K562 (cell line): ENCODE results near the gene CNOT10. TPM values are rescaled to one million over a fixed set of nuclear protein-coding genes. Genes with fewer than 3 reads are reported as not detected.
A peak's percentile ranks its signal among the peaks of the same experiment; 100 is the strongest.

ENCODE experiments used
- ASH1L ChIP-seq: fragments of 450-650 bp; IDR thresholded peaks from 2 replicates; pipeline ENCODE4 v1.6.1; 2018; ENCODE audit warnings: borderline replicate concordance, mild to moderate bottlenecking, low read depth; ENCODE audit not compliant: partially characterized antibody
- BCL6 ChIP-seq: fragments of 250-450 bp; sonication (Bioruptor Pico); IDR thresholded peaks from 2 replicates; pipeline ENCODE4 v1.4.0; 2020
- CBFB ChIP-seq: sonication (generic); formaldehyde crosslinking; IDR thresholded peaks from 2 replicates; pipeline ENCODE4 v1.4.0; 2020; ENCODE audit warnings: mild to moderate bottlenecking, missing genetic modification reagents
- E2F8 ChIP-seq: fragments of 450-650 bp; IDR thresholded peaks from 2 replicates; pipeline ENCODE4 v1.7.1; 2018; ENCODE audit warnings: mild to moderate bottlenecking, low read depth; ENCODE audit not compliant: partially characterized antibody
- ELF4 ChIP-seq: fragments of 450-650 bp; formaldehyde crosslinking; IDR thresholded peaks from 2 replicates; pipeline ENCODE4 v1.4.0; 2022; ENCODE audit warnings: missing genetic modification characterization
- ESRRA ChIP-seq: fragments of 450-650 bp; IDR thresholded peaks from 2 replicates; pipeline ENCODE4 v1.6.1; 2014; ENCODE audit warnings: low read depth, mild to moderate bottlenecking, moderate library complexity, borderline replicate concordance
- FOXK2 ChIP-seq, 2 experiments: fragments of 450-650 bp; IDR thresholded peaks in 1 of 2; conservative IDR thresholded peaks in 1 of 2; 2 replicates each; pipeline ENCODE4 v1.6.1; 2016; ENCODE audit warnings: low read depth in 2 of 2, mild to moderate bottlenecking in 1 of 2
- GABPA ChIP-seq: fragments of 200-800 bp; sonication (Bioruptor generic); conservative IDR thresholded peaks from 2 replicates; pipeline ENCODE4 v1.6.1; 2016; ENCODE audit warnings: low read depth, missing genetic modification characterization, missing compliant biosample characterization
- HDAC2 ChIP-seq: fragments of 450-650 bp; IDR thresholded peaks from 2 replicates; pipeline ENCODE4 v1.6.1; 2016; ENCODE audit warnings: mild to moderate bottlenecking
- KDM1A ChIP-seq, 2 experiments: fragments of 450-650 bp; IDR thresholded peaks; 2 replicates each; pipeline ENCODE4 v1.6.1; 2016; ENCODE audit warnings: mild to moderate bottlenecking in 2 of 2
- MEIS2 ChIP-seq: fragments of 450-650 bp; IDR thresholded peaks from 2 replicates; pipeline ENCODE4 v1.6.1; 2014; ENCODE audit warnings: mild to moderate bottlenecking; ENCODE audit not compliant: partially characterized antibody
- MITF ChIP-seq: IDR thresholded peaks from 2 replicates; pipeline ENCODE4 v1.6.1; 2014; ENCODE audit warnings: antibody characterized with exemption
- RAD51 ChIP-seq: fragments of 450-650 bp; IDR thresholded peaks from 2 replicates; pipeline ENCODE4 v1.7.1; 2016; ENCODE audit warnings: low read depth, mild to moderate bottlenecking, borderline replicate concordance
- RNF2 ChIP-seq: sonication (generic); IDR thresholded peaks from 2 replicates; pipeline ENCODE4 v1.6.1; 2016
- SOX6 ChIP-seq: fragments of 450-650 bp; IDR thresholded peaks from 2 replicates; pipeline ENCODE4 v1.6.1; 2014; ENCODE audit warnings: mild to moderate bottlenecking
- SP1 ChIP-seq: sonication (generic); formaldehyde crosslinking; IDR thresholded peaks from 2 replicates; pipeline ENCODE4 v1.8.1; 2022; ENCODE audit warnings: mild to moderate bottlenecking, missing genetic modification reagents
- TEAD1 ChIP-seq, 2 experiments: fragments of 450-650 bp in 1 of 2; sonication (generic) in 1 of 2; formaldehyde crosslinking; IDR thresholded peaks; 2 replicates each; pipeline versions ENCODE4 v1.4.0 to v1.8.0; 2020 to 2022; ENCODE audit warnings: mild to moderate bottlenecking in 2 of 2, missing genetic modification reagents in 1 of 2
- TEAD4 ChIP-seq, 2 experiments: sonication (generic) in 1 of 2; formaldehyde crosslinking in 1 of 2; IDR thresholded peaks; 2 replicates each; pipeline versions ENCODE4 v1.6.1 to v1.8.0; 2012 to 2022; ENCODE audit warnings: borderline replicate concordance in 1 of 2, inconsistent platforms in 1 of 2, low read length in 1 of 2, mild to moderate bottlenecking in 1 of 2, missing genetic modification reagents in 1 of 2
- THRB ChIP-seq: fragments of 450-650 bp; formaldehyde crosslinking; conservative IDR thresholded peaks from 2 replicates; pipeline ENCODE4 v1.4.0; 2022; ENCODE audit warnings: mild to moderate bottlenecking, missing genetic modification characterization
- ZNF431 ChIP-seq: sonication (generic); formaldehyde crosslinking; IDR thresholded peaks from 2 replicates; pipeline ENCODE4 v1.8.0; 2022; ENCODE audit warnings: mild to moderate bottlenecking, missing genetic modification reagents
- ZNF583 ChIP-seq: fragments of 250-450 bp; sonication (Bioruptor Pico); IDR thresholded peaks from 2 replicates; pipeline ENCODE4 v1.4.0; 2020
- polyA plus RNA-seq, 8 experiments: library from polyadenylated mRNA; depleted of rRNA in 4 of 8; stranded (reverse) in 5 of 8; unstranded in 3 of 8; fragments of >200 nt; fragmentation: Nextera tagmentation in 2 of 8; fragmentation: Illumina TruSeq in 1 of 8; extraction: Ambion mirVana in 2 of 8; extraction: Trizol in 1 of 8; gene quantifications; 2 replicates each; pipeline versions ENCODE4 v1.2.1 to v1.2.3, GENCODE V29; 2011 to 2014; ENCODE audit warnings: inconsistent platforms in 1 of 8, missing spikeins in 1 of 8
- total RNA-seq, 7 experiments: library from RNA; depleted of rRNA in 6 of 7; stranded (reverse); fragments of >200 nt in 6 of 7; fragmentation: Illumina TruSeq in 2 of 7; extraction: Trizol in 2 of 7; gene quantifications; 2 replicates each; pipeline versions ENCODE4 v1.2.1 to v1.2.3, GENCODE V29; 2011 to 2021; ENCODE audit warnings: low replicate concordance in 1 of 7
- TF ChIP-seq, protein P1 (sequence below): fragments of 250-450 bp; sonication (Bioruptor Pico); IDR thresholded peaks from 2 replicates; pipeline ENCODE4 v1.8.0; 2022; ENCODE audit warnings: moderate library complexity, mild to moderate bottlenecking, inconsistent platforms

Gene CNOT10
- total and polyA plus RNA-seq, 9 of the 15 experiments (the other 6 are each of a cell fraction or from before 2014, with no cell fraction given), result 35.7 to 114 (median 81.9) TPM

DNA sequence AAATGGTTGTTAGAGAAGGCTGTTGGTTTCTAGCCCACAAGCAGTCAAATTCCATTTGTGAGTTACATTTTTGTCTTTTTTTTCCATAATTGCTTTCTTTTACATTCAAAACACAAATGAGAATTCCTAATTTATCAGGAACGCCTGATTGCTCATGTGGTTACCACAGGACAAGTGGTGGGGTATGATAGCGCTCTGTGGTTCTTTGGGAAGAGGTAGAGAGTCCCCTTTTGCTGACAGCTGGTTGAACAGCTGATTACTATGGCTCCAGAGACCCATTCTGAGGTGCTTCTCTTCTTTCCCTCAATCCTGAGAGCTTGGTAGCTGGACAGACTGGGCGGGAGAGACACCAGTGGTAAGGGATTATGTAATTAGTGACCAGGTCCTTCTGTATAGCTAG is 24.4 kb downstream of the CNOT10 start (continued):
- peak; percentile 53 for TF ChIP-seq E2F8
- TF ChIP-seq CBFB, result peak; percentile 66; the same call in 1 of the 2 replicates
- TF ChIP-seq ZNF583 (CRISPR knock-in tag), result 0 out of 2 replicates have a peak, but pooled peaks have one; percentile 60
- TF ChIP-seq ELF4 (CRISPR knock-in tag), result peak; percentile 93
- TF ChIP-seq THRB (CRISPR knock-in tag), result 0 out of 2 replicates have a peak, but pooled peaks have one; percentile 72
- TF ChIP-seq HDAC2, result peak; percentile 78
- peak; percentile 98 for TF ChIP-seq TEAD4 (IDR thresholded peaks at IDR 0.05; ENCODE audit: low read length)
- no peak for TF ChIP-seq TEAD4 (CRISPR knock-in tag; IDR thresholded peaks at IDR 0.05; ENCODE audit: borderline replicate concordance)
- 0 out of 2 replicates have a peak, but pooled peaks have one; percentile 31 for TF ChIP-seq GABPA
- no peak for TF ChIP-seq ASH1L
- TF ChIP-seq FOXK2 (conservative IDR thresholded peaks at IDR 0.05 in 1 of 2, IDR thresholded peaks at IDR 0.05 in 1 of 2; ENCODE audit: low read depth in 2 of 2), result peak in 1 of 2 experiments; percentile 33; a peak in 2 of 4 replicates
- TF ChIP-seq ESRRA, result peak; percentile 92; the same call in 1 of the 2 replicates
- peak; percentile 87 for TF ChIP-seq MEIS2
- peak; percentile 32; the same call in 1 of the 2 replicates for TF ChIP-seq RNF2
- TF ChIP-seq BCL6, result peak; percentile 78; the same call in 1 of the 2 replicates
- peak; percentile 93 for TF ChIP-seq SOX6
- TF ChIP-seq KDM1A (IDR thresholded peaks at IDR 0.05), result peak; percentile 23 to 66; a peak in 2 of 4 replicates
- 0 out of 2 replicates have a peak, but pooled peaks have one; percentile 16 for TF ChIP-seq RAD51
- peak; percentile 48; the same call in 1 of the 2 replicates for TF ChIP-seq SP1 (CRISPR knock-in tag)
- TF ChIP-seq TEAD1 (CRISPR knock-in tag; IDR thresholded peaks at IDR 0.05), result peak in 1 of 2 experiments; percentile 80; a peak in 3 of 4 replicates
- TF ChIP-seq ZNF431, result no peak
- TF ChIP-seq, protein P1, sequence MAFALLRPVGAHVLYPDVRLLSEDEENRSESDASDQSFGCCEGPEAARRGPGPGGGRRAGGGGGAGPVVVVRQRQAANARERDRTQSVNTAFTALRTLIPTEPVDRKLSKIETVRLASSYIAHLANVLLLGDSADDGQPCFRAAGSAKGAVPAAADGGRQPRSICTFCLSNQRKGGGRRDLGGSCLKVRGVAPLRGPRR (CRISPR knock-in tag), result peak; percentile 45; the same call in 1 of the 2 replicates
- peak; percentile 40; the same call in 1 of the 2 replicates for TF ChIP-seq MITF
